Prostate gland (tissue), 2 donors: Measurements from ENCODE around the gene RPS4Y2.

ENCODE experiments used
- CTCF ChIP-seq, 4 experiments: fragments of 200-600 bp in 2 of 4; fragments of 450-650 bp in 2 of 4; sonication (generic) in 2 of 4; IDR thresholded peaks; 1 replicate in 3 of 4; 2 replicates in 1 of 4; pipeline ENCODE4 v1.5.1; 2016 to 2019; ENCODE audit warnings: antibody characterized with exemption in 4 of 4, mild to moderate bottlenecking in 2 of 4, moderate library complexity in 2 of 4
- POLR2A ChIP-seq: fragments of 450-650 bp; IDR thresholded peaks from one replicate; pipeline ENCODE4 v1.6.1; 2016; ENCODE audit warnings: antibody characterized with exemption, mild to moderate bottlenecking

- TF ChIP-seq CTCF (IDR thresholded peaks at IDR 0.05) (no peak), POLR2A (no peak)
These were observed 24.9 kb downstream of the RPS4Y2 start for GRCh38 chrY:20780776-20781175.
